HG02938 (cell line): ENCODE measurements around the gene CYBB.
A peak's percentile ranks its signal among the peaks of the same experiment; 100 is the strongest.
"Not testable (repeated sequence)": the region's sequence is repeated elsewhere in the genome, so short reads cannot be mapped to it uniquely, and the experiment has no call there.

Experiments
- ATAC-seq: cut with Tn5 transposase; IDR thresholded peaks from one replicate; pipeline ENCODE4 v1.9.1; 2021; ENCODE audit warnings: mild to moderate bottlenecking, moderate library complexity; ENCODE audit not compliant: unreplicated experiment

The CYBB gene

GRCh38 chrX:37779857-37780256, at the start of gene CYBB:
Gene CYBB, plus strand, starts transcription at chrX:37780059. Its CDS starts 19 bp downstream, at chrX:37780078.
- no peak for ATAC-seq

DNA sequence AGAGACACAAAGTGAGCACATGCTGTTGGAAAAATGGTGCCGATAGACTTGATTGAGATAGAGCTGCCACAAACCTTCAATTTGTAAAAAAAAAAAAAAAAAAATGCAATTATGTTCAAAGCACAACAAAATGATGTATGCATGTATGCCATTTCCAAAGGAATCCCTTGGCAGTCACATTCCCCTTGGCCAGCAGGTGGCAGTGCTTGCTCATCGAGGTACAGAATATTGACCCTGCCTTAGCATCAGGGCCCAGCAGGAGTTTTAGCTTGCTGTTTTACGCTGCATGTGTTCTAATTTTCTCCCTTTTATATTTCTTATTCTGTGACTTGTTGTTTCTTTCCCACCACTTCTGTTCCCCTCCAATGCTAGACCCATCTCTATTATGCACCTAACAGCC, 34.5 kb upstream of the CYBB start:
- peak; percentile 58 for ATAC-seq

- ATAC-seq: peak; percentile 22
These were observed 34.0 kb upstream of the CYBB start for GRCh38 chrX:37745835-37746217.

DNA sequence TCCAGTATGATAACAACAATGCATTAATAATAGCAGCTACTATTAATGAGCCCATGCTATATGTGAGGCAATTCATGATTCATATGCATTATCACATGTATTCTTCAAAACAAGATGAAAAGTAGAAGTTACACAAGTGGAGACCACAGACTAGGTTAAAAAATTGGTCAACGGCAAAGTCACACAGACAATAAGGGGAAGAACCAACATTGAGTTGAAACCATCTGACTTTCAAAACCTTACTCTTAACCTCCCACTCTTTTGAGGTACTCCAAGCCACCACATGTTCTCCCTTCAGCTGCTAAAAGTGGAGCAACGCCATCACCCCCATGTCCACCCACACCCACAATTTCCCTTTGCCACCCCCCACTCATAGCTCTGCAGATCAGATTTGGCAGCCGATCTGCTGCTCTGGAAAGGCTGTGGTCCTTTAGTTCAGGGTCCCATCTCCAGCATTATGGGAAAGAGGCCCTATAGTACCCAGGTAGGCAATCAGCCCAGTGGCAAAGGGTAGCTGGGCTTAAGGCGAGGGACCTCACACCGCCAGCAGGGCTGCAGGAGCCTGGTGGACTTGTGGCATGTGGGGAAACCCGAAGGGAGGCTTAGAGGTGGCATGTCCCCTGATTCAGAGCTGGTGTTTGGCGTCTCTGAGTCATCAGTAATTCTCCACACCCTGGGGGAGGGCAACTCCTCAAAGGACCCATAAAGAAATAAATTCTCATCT, 33.5 kb upstream of the CYBB start:
- peak; percentile 89 for ATAC-seq

DNA sequence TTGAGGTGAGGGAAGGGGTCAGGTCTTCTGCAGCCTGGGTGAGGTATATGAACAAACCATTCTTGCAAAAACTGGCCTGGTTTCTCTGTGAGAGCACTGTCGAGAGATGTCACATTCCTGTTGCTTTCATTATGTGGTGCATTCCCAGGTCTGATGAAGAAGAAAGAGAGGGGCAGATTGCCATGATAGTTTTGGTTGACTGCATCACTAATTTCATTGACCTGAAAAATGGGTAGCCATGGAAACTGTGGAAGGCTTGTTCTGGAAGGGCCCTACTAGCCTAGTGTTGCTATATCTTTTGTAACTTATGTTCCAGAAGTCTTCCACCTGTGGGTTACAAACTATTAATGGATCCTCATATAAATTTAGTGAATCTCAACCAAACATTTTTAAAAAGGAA, 32.9 kb upstream of the CYBB start:
- ATAC-seq: no peak

DNA sequence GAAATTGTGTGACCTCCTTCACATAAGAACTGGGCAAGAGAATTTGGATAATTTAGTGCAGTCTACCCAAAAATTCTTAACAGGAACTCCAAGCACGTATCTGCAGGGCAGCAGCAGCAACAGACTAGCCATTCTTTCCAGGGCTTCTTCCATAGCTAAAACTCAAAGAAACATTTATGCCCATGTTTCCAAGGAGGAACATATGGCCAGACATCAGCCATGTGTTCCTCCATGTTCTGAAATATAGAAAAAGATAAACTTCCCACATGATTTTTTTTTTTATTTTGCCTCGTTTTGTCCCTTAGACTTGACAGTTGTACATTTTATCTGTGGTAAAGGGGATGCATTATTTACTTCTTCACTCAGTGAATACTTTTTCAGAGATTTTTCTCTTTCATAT, 27.6 kb upstream of the CYBB start:
- no peak for ATAC-seq

GRCh38 chrX:37752936-37753335, 26.9 kb upstream of the CYBB start:
- ATAC-seq: no peak

GRCh38 chrX:37753384-37753783, 26.5 kb upstream of the CYBB start:
- ATAC-seq: peak; percentile 30

GRCh38 chrX:37754516-37754915, 25.3 kb upstream of the CYBB start:
- ATAC-seq: no peak

DNA sequence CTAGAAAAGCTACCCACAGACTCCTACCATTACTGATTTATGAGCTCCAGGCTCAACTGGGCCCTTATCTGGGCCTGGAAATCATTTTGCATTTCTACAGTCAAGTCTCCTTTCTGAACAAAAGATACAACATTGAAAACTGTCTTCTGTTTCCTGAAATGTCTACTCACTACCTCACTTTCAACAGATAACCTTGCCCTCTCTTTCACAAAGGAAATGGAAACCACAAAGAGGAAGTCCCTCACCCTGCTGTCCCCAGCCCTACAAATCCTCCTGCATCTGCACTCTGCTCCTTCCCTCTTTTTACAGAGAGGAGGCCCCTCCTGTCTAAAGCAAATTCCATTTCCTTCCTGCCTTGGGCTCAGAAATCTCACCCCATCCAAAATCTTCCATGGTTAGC, 24.8 kb upstream of the CYBB start:
- ATAC-seq: peak; percentile 94

GRCh38 chrX:37757082-37757481, 22.8 kb upstream of the CYBB start:
- ATAC-seq: no peak

DNA sequence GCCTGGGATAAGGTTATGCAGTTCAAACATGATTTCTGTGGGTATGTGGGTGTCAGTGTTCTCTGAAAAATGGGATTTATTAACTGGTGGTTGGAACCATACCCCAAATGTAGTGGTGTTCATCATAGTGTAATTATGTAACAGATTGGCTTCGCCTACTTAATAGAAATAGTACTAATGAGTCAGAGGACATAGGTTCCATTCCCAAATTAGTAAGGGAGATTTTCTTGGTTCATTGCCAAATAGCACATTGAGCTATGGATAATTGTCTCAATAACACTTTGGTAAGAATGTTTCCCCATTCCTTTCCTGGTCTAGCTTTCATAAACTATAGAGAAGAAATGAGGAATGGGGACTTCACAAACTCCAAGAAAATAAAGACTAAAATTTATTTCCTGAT, 20.5 kb upstream of the CYBB start:
- ATAC-seq: no peak

GRCh38 chrX:37759878-37760418, 19.9 kb upstream of the CYBB start:
- no peak for ATAC-seq

DNA sequence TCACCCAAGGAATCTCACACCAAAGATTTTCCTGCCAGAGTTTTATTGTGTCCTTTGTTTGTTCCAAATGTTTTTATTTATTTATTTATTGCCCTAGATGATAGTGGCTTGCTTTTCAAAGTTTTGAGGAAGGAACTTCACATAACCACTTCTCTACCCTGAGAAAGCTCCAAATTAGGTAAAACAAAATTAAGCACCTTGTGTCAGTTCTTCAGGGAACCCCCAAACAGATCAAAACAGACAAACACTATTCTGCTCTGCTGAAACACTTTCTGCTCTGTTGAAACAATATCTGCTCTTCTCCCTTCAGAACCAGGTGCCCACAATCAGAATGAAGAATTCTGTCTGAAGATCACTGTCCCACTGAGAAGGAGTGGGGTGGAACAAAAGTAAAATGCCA, 16.5 kb upstream of the CYBB start:
- no peak for ATAC-seq

- ATAC-seq: no peak
These were observed 14.4 kb upstream of the CYBB start for GRCh38 chrX:37765507-37765906.

DNA sequence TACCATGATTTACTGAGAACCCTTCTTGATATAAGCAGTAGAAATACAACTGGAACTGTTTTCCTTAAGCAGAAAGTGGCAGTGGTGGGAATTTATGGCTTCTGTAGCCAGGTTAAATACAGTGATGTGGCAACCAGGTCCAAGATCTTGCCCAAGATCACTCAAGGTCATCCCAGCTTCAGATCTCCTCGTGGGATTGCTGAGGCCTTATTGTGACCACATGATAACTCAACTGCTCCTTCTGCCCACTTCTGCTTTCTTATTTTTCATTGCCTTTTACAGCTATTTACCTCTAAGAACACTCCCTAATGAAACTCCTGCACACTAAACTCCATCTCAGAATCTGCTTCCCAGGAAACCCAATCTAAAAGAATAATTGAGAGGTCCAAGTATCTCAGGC, 12.4 kb upstream of the CYBB start:
- no peak for ATAC-seq

GRCh38 chrX:37768866-37769265, 11.0 kb upstream of the CYBB start:
- ATAC-seq: not testable (repeated sequence)

DNA sequence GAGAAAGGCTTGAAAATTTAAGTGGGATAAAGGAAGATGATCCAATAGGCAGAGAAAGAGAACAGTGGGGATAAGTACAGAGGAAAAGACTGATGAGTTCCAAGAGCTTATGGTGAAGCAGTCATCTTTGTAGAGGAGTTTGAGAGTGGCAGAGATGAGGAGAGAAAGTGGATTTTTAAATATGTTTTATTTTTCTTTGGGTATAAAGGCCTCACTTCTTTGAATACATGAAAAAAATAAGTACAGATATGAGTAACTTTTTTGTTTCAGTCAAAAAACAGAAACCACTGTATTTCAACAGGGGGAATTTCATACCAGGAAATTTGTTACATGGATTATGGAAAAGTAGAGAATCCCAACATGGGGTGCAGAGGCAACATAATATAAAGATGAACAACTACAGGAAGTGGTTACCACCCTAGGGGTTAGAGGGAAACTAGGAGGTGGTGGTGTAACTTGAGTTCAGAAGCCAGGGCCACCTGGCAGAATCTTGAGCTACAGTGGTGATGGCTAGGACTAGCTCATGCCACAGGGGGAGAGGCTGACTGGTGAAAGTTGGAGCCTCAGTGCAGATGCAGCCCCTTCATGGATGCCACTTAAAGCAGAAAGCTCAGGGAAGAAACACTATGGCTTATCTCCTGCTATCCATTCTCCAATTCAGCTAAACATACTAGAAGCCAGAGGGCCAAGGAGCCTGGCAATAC, 3.4 kb upstream of the CYBB start:
- ATAC-seq: peak; percentile 56

DNA sequence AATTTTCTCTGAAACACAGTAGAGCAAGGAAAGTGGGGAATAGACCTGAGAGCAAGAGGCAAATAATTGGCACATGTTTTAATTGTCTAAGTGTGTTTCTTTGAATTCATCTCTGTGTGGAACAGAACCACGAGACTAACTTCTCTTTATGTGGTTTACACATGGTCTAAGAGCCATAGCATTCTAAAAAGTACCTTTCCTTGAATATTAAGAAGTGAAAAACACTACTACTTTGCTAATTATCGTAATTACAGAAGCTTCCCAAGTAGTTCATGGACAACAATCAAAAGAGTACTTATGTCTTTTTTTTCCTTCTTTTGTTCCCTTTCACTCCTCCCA, 2.9 kb upstream of the CYBB start:
- ATAC-seq: no peak

DNA sequence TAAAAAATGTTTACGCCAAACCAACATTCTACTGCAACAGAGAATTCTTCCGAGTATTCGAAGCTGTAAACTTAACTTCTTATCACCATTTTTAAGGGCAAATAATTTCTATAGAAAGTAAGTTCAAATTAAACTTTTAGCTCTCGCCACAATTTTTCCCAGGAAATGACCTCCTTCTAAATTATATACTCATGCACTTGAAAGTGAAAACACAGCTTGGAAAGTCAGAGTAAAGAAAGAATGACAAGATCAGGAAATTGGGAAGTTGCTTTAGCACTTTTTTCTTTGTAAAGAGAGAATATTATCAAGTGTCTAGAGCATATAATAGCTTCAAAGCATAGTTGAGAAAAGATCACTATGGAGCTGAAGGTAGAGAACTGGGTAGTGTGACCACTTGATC, 1.2 kb downstream of the CYBB start:
- ATAC-seq: no peak

DNA sequence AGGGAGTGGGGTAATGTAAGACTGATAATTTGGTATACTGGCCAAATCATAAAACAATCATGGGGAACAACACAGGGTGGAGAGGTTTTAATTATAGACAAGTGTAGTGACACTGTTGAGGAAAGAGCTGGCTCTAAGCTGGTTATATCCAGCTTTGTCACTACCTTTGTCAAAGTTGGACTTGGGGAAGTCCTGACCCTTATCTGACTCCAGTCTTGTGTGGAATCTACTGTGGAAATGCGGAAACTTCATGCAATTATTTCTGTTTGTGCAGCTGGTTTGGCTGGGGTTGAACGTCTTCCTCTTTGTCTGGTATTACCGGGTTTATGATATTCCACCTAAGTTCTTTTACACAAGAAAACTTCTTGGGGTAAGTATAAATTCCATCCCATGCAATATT, 2.0 kb downstream of the CYBB start:
- ATAC-seq: no peak

DNA sequence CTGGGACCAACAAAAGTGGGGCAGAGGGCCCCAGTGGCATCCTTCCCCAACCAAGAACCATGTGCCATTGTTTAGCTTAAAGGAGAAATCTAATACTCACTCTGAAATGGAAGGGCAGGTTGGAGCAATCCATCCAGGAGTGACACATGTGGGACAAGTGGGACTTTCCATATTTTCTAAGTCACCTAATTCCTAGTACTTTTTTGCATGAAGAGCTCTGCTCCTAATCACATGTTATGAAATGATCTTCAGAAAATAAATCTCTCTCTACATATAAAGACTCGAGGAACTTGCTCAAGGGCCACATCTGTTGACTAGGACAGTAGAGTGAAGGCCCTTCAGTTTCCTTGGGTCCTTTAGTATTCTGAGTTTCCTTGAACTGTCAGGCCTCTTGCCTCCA, 2.5 kb downstream of the CYBB start:
- ATAC-seq: no peak

GRCh38 chrX:37783305-37783704, 3.4 kb downstream of the CYBB start:
- no peak for ATAC-seq
